ENCODE data around the gene PTGR2. TPM values are rescaled to one million over a fixed set of nuclear protein-coding genes. Genes with fewer than 3 reads are reported as not detected.
A peak's percentile ranks its signal among the peaks of the same experiment; 100 is the strongest.

Gene PTGR2
- total RNA-seq, 1 experiment from 2014 or later: 12.0 TPM

GRCh38 chr14:73842851-73843250 is 8.8 kb upstream of the PTGR2 start:
- no peak overlapping the region for H3K27ac Mint-ChIP-seq (ENCODE audit: unreplicated experiment)
- no peak for DNase-seq
- CTCF ChIA-PET: interaction anchor here (0.8 kb wide), 1 partner anchor 9 kb away, joined by 3 read pairs; the partner anchor contains the start of gene PTGR2
- intact Hi-C loops (cut with micrococcal nuclease; ENCODE audit: unreplicated experiment): no loop called here
- BruUV-seq (replicated peaks): no TSS peak
- no peak overlapping the region for H3K4me3 Mint-ChIP-seq (ENCODE audit: low read depth, unreplicated experiment)
- TF ChIP-seq CTCF (IDR thresholded peaks at IDR 0.05; ENCODE audit: unreplicated experiment): no peak
- H3K36me3 Mint-ChIP-seq (ENCODE audit: insufficient read depth, unreplicated experiment): no peaks in the 10 kb centered on the region
- no peaks in the 10 kb centered on the region for H3K9me3 Mint-ChIP-seq (ENCODE audit: low read depth, unreplicated experiment)
- H3K4me1 Mint-ChIP-seq (ENCODE audit: low read depth, unreplicated experiment): peaks cover 9% of the 10 kb centered on the region
- H3K27me3 Mint-ChIP-seq (ENCODE audit: unreplicated experiment): no peaks in the 10 kb centered on the region

DNA sequence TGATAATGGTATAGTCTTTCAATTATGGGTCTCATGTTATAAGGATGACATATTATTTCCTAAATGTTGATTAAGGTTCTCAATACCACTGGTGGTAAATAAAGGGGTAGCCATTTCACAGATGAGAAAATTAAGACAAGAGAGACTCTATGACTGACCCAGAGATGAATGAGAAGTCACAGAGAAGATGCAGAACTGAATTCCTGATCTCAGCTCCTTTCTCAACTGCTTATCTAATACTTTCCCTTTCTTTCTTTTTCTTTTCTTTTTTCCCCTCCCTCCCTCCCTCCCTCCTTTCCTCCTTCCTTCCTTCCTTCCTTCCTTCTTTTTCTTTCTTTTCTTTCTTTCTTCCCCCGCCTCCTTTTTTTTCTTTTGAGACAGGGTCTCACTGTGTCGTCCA is 8.3 kb upstream of the PTGR2 start:
- no peak for DNase-seq
- Mint-ChIP-seq H3K4me1 (ENCODE audit: low read depth, unreplicated experiment) (peaks cover 9% of the 10 kb centered on the region), H3K27me3 (ENCODE audit: unreplicated experiment) (no peaks in the 10 kb centered on the region), H3K4me3 (ENCODE audit: low read depth, unreplicated experiment) (no peak overlapping the region), H3K9me3 (ENCODE audit: low read depth, unreplicated experiment) (no peaks in the 10 kb centered on the region), H3K27ac (ENCODE audit: unreplicated experiment) (no peak overlapping the region), H3K36me3 (ENCODE audit: insufficient read depth, unreplicated experiment) (no peaks in the 10 kb centered on the region)
- BruUV-seq (replicated peaks): no TSS peak
- CTCF ChIA-PET: no interaction called here
- TF ChIP-seq CTCF (IDR thresholded peaks at IDR 0.05; ENCODE audit: unreplicated experiment): no peak
- intact Hi-C loops (cut with micrococcal nuclease; ENCODE audit: unreplicated experiment): no loop called here

DNA sequence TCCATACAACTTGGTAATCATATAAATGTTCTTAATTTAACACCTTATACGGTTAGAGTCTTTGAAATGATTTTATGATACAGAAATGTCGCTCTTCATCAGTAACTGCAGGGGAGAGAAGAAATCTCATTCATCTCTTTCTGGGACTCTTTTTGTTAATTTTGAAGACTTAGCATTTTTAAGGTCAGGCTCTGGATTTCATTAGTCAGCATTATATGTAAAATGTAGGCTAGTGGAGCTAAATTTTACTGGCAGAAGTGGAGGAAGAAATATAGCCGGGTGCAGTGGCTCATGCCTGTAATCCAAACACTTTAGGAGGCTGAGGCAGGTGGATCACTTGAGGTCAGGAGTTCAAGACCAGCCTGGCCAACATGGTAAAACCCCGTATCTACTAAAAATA is 4.7 kb upstream of the PTGR2 start:
- intact Hi-C loops (cut with micrococcal nuclease; ENCODE audit: unreplicated experiment): no loop called here
- no TSS peak for BruUV-seq (replicated peaks)
- Mint-ChIP-seq H3K36me3 (ENCODE audit: insufficient read depth, unreplicated experiment) (peaks cover 7% of the 10 kb centered on the region), H3K4me3 (ENCODE audit: low read depth, unreplicated experiment) (no peak overlapping the region), H3K27me3 (ENCODE audit: unreplicated experiment) (no peaks in the 10 kb centered on the region), H3K4me1 (ENCODE audit: low read depth, unreplicated experiment) (peaks cover 9% of the 10 kb centered on the region), H3K27ac (ENCODE audit: unreplicated experiment) (no peak overlapping the region), H3K9me3 (ENCODE audit: low read depth, unreplicated experiment) (no peaks in the 10 kb centered on the region)
- TF ChIP-seq CTCF (IDR thresholded peaks at IDR 0.05; ENCODE audit: unreplicated experiment): no peak
- CTCF ChIA-PET: no interaction called here
- no peak for DNase-seq

DNA sequence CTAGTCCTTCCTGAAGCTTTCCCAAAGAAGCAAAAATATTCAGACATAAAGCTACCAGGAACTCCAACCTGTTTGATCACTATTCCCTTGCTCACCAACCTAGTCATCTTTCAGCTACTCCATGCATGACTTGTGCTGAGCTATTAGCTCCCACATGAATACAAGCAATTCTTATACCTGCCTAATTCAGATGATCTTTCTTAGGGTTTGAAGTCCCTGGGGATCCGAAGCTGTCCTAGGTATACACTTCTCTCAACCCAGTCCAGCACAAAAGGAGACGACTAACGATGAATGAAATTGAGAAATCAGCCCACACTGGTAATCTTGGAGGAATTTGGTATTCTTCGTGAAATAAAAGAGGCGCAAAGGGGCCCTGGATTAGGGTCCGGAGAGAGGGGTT is 631 bp upstream of the PTGR2 start:
- TSS peak; percentile 77 for BruUV-seq (replicated peaks)

More for the DNA sequence above, 631 bp upstream of the PTGR2 start:
- H3K4me1 Mint-ChIP-seq (ENCODE audit: low read depth, unreplicated experiment): peaks cover 17% of the 10 kb centered on the region
- peaks cover 17% of the 10 kb centered on the region for H3K36me3 Mint-ChIP-seq (ENCODE audit: insufficient read depth, unreplicated experiment)
- H3K27ac Mint-ChIP-seq (ENCODE audit: unreplicated experiment): peak overlapping the region; percentile 77
- CTCF ChIA-PET: interaction anchor here (0.6 to 1.8 kb wide), 4 partner anchors 86 to 274 kb away, joined by 3 to 8 read pairs (median 3); no protein-coding TSS in a partner anchor
- no peaks in the 10 kb centered on the region for H3K9me3 Mint-ChIP-seq (ENCODE audit: low read depth, unreplicated experiment)
- H3K4me3 Mint-ChIP-seq (ENCODE audit: low read depth, unreplicated experiment): peak overlapping the region; percentile 78
- H3K27me3 Mint-ChIP-seq (ENCODE audit: unreplicated experiment): no peaks in the 10 kb centered on the region
- peak; percentile 10 for DNase-seq
- no peak for TF ChIP-seq CTCF (IDR thresholded peaks at IDR 0.05; ENCODE audit: unreplicated experiment)
- intact Hi-C loops (cut with micrococcal nuclease; ENCODE audit: unreplicated experiment): no loop called here

Data from Calu3 (cell line).